Measurements from ENCODE around the gene GCNT4. TPM values are rescaled to one million over a fixed set of nuclear protein-coding genes. Genes with fewer than 3 reads are reported as not detected.

The GCNT4 gene
- total and polyA plus RNA-seq, 12 donors = 0.24 to 2.8 (median 1.0) TPM

DNA sequence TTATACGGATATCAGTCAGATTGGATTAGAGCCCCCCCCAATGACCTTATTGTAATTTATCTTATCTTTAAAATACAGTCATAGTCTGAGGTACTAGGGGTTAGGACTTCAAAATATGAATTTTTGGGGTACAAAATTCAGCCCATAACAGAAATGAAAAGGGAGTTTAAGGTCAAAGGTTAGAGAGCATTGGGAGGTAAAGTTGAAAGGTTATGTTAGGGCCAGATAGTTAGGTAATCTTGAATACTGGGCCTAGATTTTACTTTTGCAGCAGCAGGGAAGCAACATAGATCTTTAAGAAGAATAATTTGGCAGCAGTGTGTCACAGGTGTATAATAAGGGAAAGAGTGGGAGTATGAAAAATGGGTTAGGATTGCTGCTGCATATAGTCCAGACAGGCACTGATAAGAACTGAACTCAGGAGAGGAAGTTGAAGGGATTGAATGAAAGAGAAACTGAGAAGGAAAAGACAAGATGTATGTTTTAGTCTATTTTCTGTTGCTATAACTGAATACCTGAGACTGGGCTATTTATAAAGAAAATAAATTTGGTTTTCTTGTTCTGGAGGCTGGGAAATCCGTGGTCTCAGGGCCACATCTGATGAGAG is 10.7 kb upstream of the GCNT4 start:
- Histone ChIP-seq H3K4me3 (no peak overlapping the region), H3K4me1 (replicated peaks in 1 of 2) (no peaks in the 10 kb centered on the region), H3K27me3 (no peaks in the 10 kb centered on the region), H3K9me3 (replicated peaks in 1 of 3) (no peaks in the 10 kb centered on the region), H3K27ac (no peak overlapping the region), H3K36me3 (replicated peaks in 1 of 2) (no peaks in the 10 kb centered on the region)
- WGBS, 4 donors = 67 to 76% (median 74%) methylated on average over 2 of the region's 2 CpGs
- TF ChIP-seq, protein P1, sequence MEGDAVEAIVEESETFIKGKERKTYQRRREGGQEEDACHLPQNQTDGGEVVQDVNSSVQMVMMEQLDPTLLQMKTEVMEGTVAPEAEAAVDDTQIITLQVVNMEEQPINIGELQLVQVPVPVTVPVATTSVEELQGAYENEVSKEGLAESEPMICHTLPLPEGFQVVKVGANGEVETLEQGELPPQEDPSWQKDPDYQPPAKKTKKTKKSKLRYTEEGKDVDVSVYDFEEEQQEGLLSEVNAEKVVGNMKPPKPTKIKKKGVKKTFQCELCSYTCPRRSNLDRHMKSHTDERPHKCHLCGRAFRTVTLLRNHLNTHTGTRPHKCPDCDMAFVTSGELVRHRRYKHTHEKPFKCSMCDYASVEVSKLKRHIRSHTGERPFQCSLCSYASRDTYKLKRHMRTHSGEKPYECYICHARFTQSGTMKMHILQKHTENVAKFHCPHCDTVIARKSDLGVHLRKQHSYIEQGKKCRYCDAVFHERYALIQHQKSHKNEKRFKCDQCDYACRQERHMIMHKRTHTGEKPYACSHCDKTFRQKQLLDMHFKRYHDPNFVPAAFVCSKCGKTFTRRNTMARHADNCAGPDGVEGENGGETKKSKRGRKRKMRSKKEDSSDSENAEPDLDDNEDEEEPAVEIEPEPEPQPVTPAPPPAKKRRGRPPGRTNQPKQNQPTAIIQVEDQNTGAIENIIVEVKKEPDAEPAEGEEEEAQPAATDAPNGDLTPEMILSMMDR (IDR thresholded peaks at IDR 0.05) = no peak
- TF ChIP-seq POLR2A (IDR thresholded peaks at IDR 0.05) = no peak
- no peak for DNase-seq
- intact Hi-C loops (cut with DNase I) = no loop called here

- no peak for DNase-seq
- H3K27me3 ChIP-seq = no peaks in the 10 kb centered on the region
- TF ChIP-seq, protein P1 (IDR thresholded peaks at IDR 0.05) = no peak
- TF ChIP-seq POLR2A (IDR thresholded peaks at IDR 0.05) = no peak
- no peak overlapping the region for H3K27ac ChIP-seq
- no peaks in the 10 kb centered on the region for H3K4me1 ChIP-seq (replicated peaks in 1 of 2)
- 79 to 81% (median 80%) methylated on average over 4 of the region's 4 CpGs for WGBS, 4 donors
- intact Hi-C loops (cut with DNase I) = loop anchor here in 1 of 2 donors (10.0 kb wide), 1 partner anchor 175 kb away; the partner anchor contains the start of gene ANKRD31
- no peaks in the 10 kb centered on the region for H3K36me3 ChIP-seq (replicated peaks in 1 of 2)
- no peaks in the 10 kb centered on the region for H3K9me3 ChIP-seq (replicated peaks in 1 of 3)
- no peak overlapping the region for H3K4me3 ChIP-seq
Observed at GRCh38 chr5:75059912-75060545, 7.7 kb upstream of the GCNT4 start.

- H3K4me3 ChIP-seq = no peak overlapping the region
- TF ChIP-seq POLR2A (IDR thresholded peaks at IDR 0.05) = no peak
- TF ChIP-seq, protein P1 (IDR thresholded peaks at IDR 0.05) = no peak
- intact Hi-C loops (cut with DNase I) = loop anchor here in 1 of 2 donors (10.0 kb wide), 1 partner anchor 176 kb away; the partner anchor contains the start of gene ANKRD31
- no peaks in the 10 kb centered on the region for H3K27me3 ChIP-seq
- H3K36me3 ChIP-seq (replicated peaks in 1 of 2) = no peaks in the 10 kb centered on the region
- no peak overlapping the region for H3K27ac ChIP-seq
- H3K4me1 ChIP-seq (replicated peaks in 1 of 2) = peaks cover 0 to 6% of the 10 kb centered on the region in 2 donors
- 82 to 88% (median 85%) methylated on average over 3 of the region's 3 CpGs for WGBS, 4 donors
- no peaks in the 10 kb centered on the region for H3K9me3 ChIP-seq (replicated peaks in 1 of 3)
- no peak for DNase-seq
Observed at GRCh38 chr5:75058986-75059535, 6.7 kb upstream of the GCNT4 start.

DNA sequence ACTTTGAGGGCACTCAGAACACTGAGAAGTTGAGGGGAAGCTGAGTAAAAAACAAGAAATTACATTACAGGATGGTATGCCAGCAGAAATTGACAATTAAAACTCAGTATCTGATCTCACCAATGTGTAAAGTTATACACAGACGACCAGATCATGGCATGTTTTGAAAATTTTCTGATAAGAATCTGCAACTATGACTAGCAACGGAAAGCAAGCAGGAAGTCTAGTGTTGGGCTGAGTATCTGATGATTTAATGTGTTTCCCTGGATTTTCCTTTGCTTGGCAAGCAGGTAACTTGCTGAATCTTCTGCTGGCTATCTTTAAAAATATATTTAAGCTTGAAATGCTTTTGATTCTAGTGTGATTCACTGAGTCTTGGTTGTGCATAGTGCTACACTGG is 5.2 kb upstream of the GCNT4 start:
- TF ChIP-seq, protein P1 (IDR thresholded peaks at IDR 0.05) = no peak
- no peak for TF ChIP-seq POLR2A (IDR thresholded peaks at IDR 0.05)
- Histone ChIP-seq H3K9me3 (replicated peaks in 1 of 3) (no peaks in the 10 kb centered on the region), H3K4me1 (replicated peaks in 1 of 2) (peaks cover 0 to 7% of the 10 kb centered on the region in 2 donors), H3K36me3 (replicated peaks in 1 of 2) (no peaks in the 10 kb centered on the region), H3K27ac (no peak overlapping the region), H3K4me3 (no peak overlapping the region), H3K27me3 (no peaks in the 10 kb centered on the region)
- no peak for DNase-seq
- intact Hi-C loops (cut with DNase I) = loop anchor here in 1 of 2 donors (10.0 kb wide), 1 partner anchor 177 kb away; the partner anchor contains the start of gene ANKRD31
- 32 to 43% (median 38%) methylated on average over 2 of the region's 2 CpGs for WGBS, 4 donors
